ENCODE measurements around the gene C19orf81. TPM values are rescaled to one million over a fixed set of nuclear protein-coding genes. Genes with fewer than 3 reads are reported as not detected.

C19orf81 gene
- total and polyA plus RNA-seq, 9 of the 15 experiments (the other 6 are each of a cell fraction or from before 2014, with no cell fraction given), result 2.5 to 42.9 (median 33.0) TPM; not detected in 4

GRCh38 chr19:50601407-50602088 is 47.7 kb upstream of the C19orf81 start (continued):
- TF ChIP-seq ZNF407 (IDR thresholded peaks at IDR 0.05; ENCODE audit: low read depth) (no peak), GTF3C2 (IDR thresholded peaks at IDR 0.05; ENCODE audit: borderline replicate concordance, extremely low read depth, insufficient read length) (no peak), NBN (IDR thresholded peaks at IDR 0.05; ENCODE audit: low read depth) (peak; percentile 96), ZNF316 (IDR thresholded peaks at IDR 0.05) (0 out of 2 replicates have a peak, but pooled peaks have one; percentile 1), SMARCE1 (IDR thresholded peaks at IDR 0.05) (peak; percentile 100), GABPA (tag; conservative IDR thresholded peaks at IDR 0.05; ENCODE audit: low read depth) (peak; percentile 69), CREB3 (tag; conservative IDR thresholded peaks at IDR 0.05; ENCODE audit: low read depth) (no peak), CCAR2 (IDR thresholded peaks at IDR 0.05; ENCODE audit: low read depth, low read length) (no peak), PHB2 (IDR thresholded peaks at IDR 0.05; ENCODE audit: low read depth) (peak; percentile 92), HNRNPK (IDR thresholded peaks at IDR 0.05; ENCODE audit: low read depth, low read length, poor library complexity, severe bottlenecking) (no peak), ESRRA (IDR thresholded peaks at IDR 0.05; ENCODE audit: borderline replicate concordance, low read depth) (peak; percentile 53; the same call in 1 of the 2 replicates), RFX1 (IDR thresholded peaks at IDR 0.05) (no peak), ZNF324 (CRISPR knock-in tag; IDR thresholded peaks at IDR 0.05) (no peak), PHTF2 (CRISPR knock-in tag; IDR thresholded peaks at IDR 0.05) (no peak), KHSRP (IDR thresholded peaks at IDR 0.05) (peak; percentile 85), CEBPG (CRISPR knock-in tag; IDR thresholded peaks at IDR 0.05) (peak; percentile 46; the same call in 1 of the 2 replicates), CEBPG (tag; conservative IDR thresholded peaks at IDR 0.05 in 1 of 2, IDR thresholded peaks at IDR 0.05 in 1 of 2) (peak; percentile 37 to 79; a peak in 3 of 4 replicates)

Measured in K562 (cell line).